HG02571 (cell line): ENCODE measurements around the gene ZNF343.

Source experiments
- ATAC-seq: cut with Tn5 transposase; IDR thresholded peaks from one replicate; pipeline ENCODE4 v1.9.1; 2021; ENCODE audit warnings: mild to moderate bottlenecking, moderate library complexity; ENCODE audit not compliant: unreplicated experiment

ZNF343 gene

DNA sequence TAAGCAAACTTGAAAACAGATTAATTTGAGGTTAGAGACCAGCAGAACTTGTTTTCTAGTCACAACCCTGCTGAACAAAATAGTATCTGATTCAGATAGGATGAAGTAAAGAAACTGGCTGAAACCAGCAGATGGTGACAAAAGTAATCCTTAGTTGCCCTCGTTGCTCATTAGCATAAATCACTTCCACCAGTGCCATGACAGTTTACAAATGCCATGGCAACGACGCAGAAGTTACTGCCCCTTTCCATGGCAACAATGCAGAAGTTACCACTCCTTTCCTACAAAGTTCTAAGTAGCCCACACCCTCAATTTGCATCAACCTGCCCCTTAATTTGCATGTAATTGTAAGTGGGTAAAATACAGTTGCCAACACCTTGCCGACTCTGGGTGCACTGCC lies 61.9 kb downstream of the ZNF343 start:
- ATAC-seq = no peak
